SIG-M5 (cell line): ENCODE results near the gene SPATA6.
"Not testable (repeated sequence)": the region's sequence is repeated elsewhere in the genome, so short reads cannot be mapped to it uniquely, and the experiment has no call there.

ENCODE experiments used
- DNase-seq: peaks from one replicate; lab custom pipeline; 2025; lab: John Stamatoyannopoulos, UW

Gene SPATA6

DNA sequence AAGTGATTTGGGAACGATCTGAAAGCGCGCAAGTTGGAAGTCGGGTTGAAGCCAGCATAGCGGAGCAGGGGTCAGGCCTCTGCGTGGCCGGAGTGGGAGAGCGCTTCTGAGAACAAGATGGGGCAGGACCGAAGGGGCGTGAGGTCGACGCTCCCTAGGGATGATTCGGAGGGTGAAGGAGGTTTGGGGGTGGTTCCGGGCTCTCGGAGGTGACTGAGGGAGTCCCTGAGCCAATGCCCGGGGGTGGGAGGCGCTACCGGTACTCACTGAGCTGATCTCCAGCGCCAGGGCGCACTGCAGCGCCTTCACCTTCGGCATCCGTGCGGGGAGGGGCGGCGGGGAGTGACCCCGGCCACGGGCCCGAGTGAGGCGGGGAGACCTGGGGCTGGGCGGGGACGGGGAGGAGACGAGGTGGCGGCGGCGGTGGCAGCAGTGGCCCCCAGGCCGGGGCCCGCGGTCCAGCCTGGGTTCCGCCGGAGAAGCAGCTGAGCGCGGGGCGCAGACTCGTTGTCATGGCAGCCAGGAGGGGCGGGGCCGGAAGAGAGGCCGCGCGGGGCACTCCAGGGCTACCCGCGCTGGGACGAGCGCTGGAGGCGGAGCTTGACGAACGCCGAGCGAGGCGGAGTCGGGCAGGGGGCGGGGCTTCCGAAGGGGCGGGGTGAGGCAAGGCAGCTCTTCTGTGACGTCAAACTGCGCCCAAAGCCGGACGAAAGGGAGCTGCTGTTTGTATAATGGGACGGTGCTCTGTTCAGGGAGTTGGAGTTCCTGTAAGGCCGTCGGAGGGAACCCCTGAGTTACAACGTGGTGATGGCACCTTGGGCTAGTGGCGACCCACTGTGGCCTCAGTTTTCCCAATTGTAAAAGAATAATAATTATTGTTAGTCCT is at the start of gene SPATA6:
TSS of gene SPATA6 (minus strand) at position 514 of the 886 bp plus-strand sequence. CDS start at position 318, 196 bp downstream.
- no peak for DNase-seq

GRCh38 chr1:48519896-48520295 is 47.9 kb upstream of the SPATA6 start:
- DNase-seq: not testable (repeated sequence)

DNA sequence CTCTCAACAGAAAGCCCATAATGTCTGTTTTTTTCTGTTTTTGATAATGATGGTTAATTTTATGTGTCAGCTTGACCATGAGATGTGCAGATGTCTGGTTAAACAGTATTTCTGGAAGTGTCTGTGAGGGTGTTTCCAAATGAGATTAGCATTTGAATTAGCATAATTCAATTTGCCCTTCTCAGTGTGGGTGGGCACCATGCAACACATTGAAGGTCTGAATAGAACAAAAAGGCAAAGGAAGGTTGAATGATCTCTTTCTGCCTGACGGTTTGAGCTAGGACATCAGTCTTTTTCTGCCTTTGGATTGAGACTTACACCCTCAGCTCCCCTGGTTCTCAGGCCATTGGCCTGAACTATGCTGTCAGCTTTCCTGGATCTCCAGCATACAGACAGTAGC is 34.9 kb upstream of the SPATA6 start:
- DNase-seq: no peak

GRCh38 chr1:48500541-48501450 is 28.8 kb upstream of the SPATA6 start:
- no peak for DNase-seq

- no peak for DNase-seq
Measured at GRCh38 chr1:48499211-48499735, 27.3 kb upstream of the SPATA6 start.

DNA sequence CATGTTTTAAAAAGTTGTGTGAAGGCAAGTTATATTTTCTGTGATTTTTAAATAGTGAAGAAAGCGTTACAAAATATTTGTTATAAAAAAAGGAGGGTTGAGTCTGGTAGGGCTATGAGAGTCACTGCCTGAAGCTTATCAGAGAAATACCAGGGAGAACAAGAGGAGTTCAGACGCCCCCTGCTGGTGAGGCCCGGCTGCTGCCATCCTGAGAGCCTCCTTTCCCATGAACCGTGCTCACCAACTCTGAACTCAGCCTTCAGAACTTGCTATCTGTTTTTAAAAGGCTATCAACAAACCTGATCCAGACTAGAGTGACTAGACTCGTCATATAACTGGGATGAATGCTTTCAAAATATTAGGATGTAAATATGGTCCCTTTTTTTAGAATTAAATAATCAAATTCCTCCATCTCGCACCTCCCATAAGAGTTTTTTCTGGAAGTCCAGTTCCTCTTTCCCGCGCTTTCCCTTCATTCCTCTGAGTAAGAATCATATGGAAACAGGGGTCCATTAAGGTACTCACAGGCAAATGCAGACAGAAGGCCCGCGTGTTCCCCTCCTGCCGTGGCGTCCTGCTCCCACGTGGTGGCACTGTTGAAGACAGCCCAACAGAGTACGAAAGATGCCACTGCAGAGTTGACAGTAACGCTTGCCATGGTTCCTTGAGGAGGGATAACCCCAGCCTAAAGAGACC is 26.2 kb upstream of the SPATA6 start:
- DNase-seq: no peak

- no peak for DNase-seq
Measured at GRCh38 chr1:48495911-48496310, 23.9 kb upstream of the SPATA6 start.

DNA sequence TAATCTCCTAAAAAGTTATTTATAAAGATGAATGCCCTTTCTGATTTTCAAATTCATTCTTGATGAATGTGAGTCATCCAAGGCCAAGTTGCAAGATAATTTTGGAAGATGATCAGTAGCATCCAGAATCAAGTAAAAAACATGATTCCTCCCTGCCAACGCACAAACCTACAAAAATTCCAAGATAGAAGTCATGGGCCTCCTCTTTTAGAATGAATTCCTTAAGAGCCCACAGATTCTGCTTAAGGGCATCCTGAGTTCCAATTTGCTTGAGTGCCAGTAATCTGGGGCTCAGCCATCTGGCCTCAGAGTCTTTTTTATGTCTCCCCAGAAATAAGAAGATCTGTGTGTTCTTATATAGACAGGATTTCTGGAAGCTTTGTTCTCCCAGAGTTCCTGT is 23.2 kb upstream of the SPATA6 start:
- no peak for DNase-seq

DNA sequence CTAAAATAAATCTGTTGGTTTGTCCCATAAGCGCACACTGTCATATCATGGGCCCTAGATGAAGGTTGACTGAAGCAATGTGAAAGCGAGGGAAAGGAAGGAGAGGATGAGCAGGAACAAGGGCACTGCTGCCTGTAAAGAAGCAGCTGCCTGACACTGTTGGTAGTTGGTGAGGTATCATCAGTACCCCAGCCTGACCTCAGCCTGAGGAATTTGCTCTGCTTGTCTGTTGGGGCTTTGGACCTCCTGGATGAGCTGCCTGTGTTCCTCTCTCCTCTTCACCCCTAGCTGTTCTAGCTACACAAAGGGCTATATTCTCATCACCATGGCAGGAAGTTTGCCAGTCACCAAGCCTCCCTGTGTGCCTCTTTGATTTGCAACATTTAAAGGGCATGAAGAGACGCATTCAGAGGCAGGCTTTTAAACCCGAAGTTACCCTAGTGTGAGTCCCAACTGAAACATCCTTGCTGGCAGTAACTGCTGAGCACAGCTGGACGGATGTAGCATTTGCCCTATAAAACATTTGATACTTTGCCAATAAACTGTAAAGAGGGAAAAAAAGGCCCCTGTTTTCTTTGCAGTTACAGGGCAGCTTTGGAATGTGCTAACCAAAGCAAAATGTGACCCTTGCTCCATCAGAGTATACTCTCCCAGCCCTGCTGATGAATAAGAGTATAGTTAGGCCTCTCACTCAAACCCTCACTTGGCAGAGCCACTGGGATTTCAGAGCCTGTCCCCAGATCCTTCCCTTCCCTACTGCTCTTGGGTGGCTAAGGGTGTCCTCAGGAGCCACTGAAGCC is 22.2 kb upstream of the SPATA6 start:
- DNase-seq: no peak

GRCh38 chr1:48493041-48493440 is 21.0 kb upstream of the SPATA6 start:
- no peak for DNase-seq

- DNase-seq: no peak
Measured at GRCh38 chr1:48492392-48492791, 20.4 kb upstream of the SPATA6 start.

- DNase-seq: no peak
Measured at GRCh38 chr1:48488721-48489120, 16.7 kb upstream of the SPATA6 start.

DNA sequence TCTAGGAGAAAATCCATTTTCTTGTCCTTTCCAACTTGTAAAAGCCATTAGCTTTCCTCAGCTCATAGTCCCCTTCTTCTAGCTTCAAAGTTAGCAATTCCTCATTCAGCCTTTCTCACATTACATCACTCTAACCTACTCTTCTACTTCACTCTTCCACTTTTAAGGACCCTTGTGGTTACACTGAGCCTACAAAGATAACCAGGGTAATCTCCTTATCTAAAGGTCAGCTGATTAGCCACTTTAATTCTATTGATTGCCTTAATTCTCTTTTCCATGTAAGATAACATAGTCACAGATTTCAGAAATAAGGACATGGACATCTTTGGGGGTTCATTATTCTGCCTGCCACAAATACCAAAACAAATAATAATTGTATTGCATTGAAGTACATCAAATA is 8.5 kb upstream of the SPATA6 start:
- DNase-seq: no peak

DNA sequence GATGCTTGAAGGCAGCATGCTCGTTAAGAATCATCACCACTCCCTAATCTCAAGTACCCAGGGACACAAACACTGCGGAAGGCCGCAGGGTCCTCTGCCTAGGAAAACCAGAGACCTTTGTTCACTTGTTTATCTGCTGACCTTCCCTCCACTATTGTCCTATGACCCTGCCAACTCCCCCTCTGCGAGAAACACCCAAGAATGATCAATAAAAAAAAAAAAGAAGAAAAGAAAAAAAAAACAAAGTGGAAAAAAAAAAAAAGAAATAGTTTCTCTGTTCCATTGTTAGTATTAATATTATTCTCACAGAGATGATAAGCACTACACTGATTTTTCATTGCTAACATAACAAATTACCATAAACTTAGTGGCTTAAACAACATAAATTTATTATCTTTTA is 8.0 kb upstream of the SPATA6 start:
- not testable (repeated sequence) for DNase-seq

DNA sequence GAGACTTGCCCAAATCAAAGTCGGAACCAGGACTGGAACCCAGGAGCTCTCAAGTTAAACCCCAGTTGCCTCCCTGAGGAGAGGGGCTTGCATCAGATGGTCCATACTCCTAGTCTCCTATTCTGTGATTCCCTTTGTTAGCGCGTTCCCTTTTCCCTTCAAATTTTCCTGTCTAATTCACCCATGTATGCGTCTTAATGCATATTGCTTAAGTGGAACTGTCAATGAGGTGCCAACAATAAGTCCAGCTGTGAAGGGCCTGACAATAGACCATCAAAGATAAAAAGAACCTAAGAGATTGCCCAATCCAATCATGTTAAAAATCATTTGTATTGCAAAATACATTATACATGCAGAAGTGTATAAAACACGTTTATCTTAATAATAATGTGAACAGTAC is 634 bp upstream of the SPATA6 start:
- DNase-seq: no peak

DNA sequence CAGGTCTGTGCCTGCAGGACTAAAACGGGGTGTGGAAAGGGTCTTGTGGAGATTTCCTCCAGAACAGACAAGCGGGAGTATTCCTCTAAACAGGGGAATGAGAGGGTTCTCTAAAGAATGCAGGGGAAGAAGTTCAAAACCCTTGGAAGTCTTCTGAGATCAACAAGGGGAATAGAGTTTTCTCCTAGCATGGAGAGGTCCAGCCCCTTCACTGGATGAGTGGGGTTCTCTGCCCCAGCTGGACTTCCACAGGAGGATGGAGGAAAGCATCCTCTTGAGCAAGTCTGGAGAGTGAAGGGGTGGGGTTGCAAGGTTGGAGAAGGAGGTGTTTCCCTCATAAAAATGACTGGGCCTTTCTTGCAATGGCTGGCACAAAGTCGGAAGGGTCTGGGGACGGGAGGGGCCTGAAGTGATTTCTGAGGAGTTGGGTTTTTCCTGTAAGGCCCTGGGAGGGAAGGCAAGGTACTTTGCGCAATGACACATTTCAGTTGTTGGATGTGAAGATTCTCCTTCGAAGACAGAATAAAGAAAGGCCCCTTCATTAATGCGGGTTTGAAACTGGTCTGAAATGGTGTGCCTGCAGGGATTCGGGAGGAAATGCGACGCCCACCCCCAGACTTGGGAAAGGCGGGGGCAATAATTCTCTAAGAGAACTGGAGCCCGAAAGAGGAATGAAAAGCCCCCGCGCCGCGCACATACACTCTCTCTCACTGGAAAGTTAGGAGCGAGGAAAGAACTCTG is 884 bp downstream of the SPATA6 start:
- no peak for DNase-seq

DNA sequence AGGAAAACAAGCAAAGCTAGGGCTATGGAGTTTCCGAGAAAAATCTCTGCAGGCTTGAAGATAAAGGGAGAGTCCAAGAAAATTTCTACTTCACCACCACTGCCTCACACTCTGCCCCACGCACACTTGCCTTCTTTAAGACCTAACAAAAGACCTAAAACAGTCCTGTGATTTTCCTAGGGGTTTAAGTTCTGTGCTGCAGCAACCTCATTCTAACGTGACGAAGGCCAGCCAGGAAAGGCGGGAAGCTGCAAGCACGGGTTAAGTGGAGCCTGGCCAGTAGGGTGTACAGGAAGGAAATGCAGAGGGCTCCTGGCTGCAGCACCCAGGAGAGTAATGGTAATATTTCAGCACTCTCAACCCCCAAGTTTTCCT is 1.5 kb downstream of the SPATA6 start:
- DNase-seq: no peak

- DNase-seq: no peak
Measured at GRCh38 chr1:48469616-48470480, 2.2 kb downstream of the SPATA6 start.

DNA sequence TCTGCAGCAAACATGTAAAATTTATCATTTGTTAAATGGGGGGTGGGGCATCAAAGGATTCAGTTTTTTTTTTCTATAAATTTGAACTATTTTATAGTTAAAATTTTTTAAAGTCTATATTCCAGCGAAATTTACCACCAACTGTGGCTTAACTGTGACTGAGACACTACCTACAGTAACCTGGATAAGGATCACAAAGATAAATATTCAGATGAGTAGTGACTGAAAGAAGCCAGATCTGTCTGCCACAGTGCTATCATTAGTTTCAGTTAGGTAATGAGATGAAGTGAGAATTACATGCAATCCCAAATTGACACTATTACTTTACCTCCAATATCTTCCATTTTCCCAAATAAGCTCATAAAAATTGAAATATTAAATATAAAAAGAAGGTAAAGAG is 5.4 kb downstream of the SPATA6 start:
- no peak for DNase-seq
